SH-SY5Y (cell line): ENCODE data around the gene OR5AC2.

Source experiments
- GATA2 ChIP-seq: IDR thresholded peaks from 2 replicates; pipeline ENCODE4 v1.6.1; 2011; ENCODE audit warnings: mild to moderate bottlenecking, low read depth, low read length
- GATA3 ChIP-seq: IDR thresholded peaks from 2 replicates; pipeline ENCODE4 v1.6.1; 2011; ENCODE audit warnings: low read depth, mild to moderate bottlenecking, low read length, moderate library complexity

- no peak for TF ChIP-seq GATA2
- TF ChIP-seq GATA3 = no peak
Observed at GRCh38 chr3:98130421-98130820, 43.4 kb downstream of the OR5AC2 start, which contains the start of gene OR5H1.
